GM23338 (cell line): ENCODE measurements around the gene UQCRC2. TPM values are rescaled to one million over a fixed set of nuclear protein-coding genes. Genes with fewer than 3 reads are reported as not detected.
"Not testable (repeated sequence)": the region's sequence is repeated elsewhere in the genome, so short reads cannot be mapped to it uniquely, and the experiment has no call there.

Experiments used
- ATAC-seq: fragments of 200-7000 bp; cut with Tn5 transposase; 3 replicates; pipeline ENCODE4 v1.9.1; 2020
- DNase-seq: peaks from one replicate; pipeline ENCODE4 v3.0.0-alpha.2; 2015; ENCODE audit warnings: low spot score
- H2AFZ ChIP-seq: fragments of 200-600 bp; sonication (generic); 2 replicates; pipeline ENCODE4 v1.8.0; 2016; ENCODE audit warnings: antibody characterized with exemption, mild to moderate bottlenecking, moderate library complexity
- H3F3A ChIP-seq: fragments of 200-600 bp; sonication (generic); replicated peaks from 2 replicates; pipeline ENCODE4 v1.8.0; 2017; ENCODE audit warnings: antibody characterized with exemption, mixed run types, low read depth
- H3K27ac ChIP-seq: fragments of 200-600 bp; sonication (generic); 2 replicates; pipeline ENCODE4 v1.6.1; 2016; ENCODE audit warnings: low read depth
- H3K27me3 ChIP-seq: fragments of 200-600 bp; sonication (generic); 2 replicates; pipeline ENCODE4 v1.8.0; 2016; ENCODE audit warnings: mild to moderate bottlenecking, mixed run types, moderate library complexity; ENCODE audit not compliant: insufficient read depth
- H3K36me3 ChIP-seq: fragments of 200-600 bp; sonication (generic); 2 replicates; pipeline ENCODE4 v1.8.0; 2016; ENCODE audit warnings: mild to moderate bottlenecking; ENCODE audit not compliant: insufficient read depth
- H3K4me1 ChIP-seq: fragments of 200-600 bp; sonication (generic); 2 replicates; pipeline ENCODE4 v1.8.0; 2016; ENCODE audit warnings: mild to moderate bottlenecking, moderate library complexity; ENCODE audit not compliant: insufficient read depth
- H3K4me2 ChIP-seq: fragments of 200-600 bp; sonication (generic); 2 replicates; pipeline ENCODE4 v1.7.1; 2017; ENCODE audit warnings: mixed run types
- H3K4me3 ChIP-seq: fragments of 200-600 bp; sonication (generic); 2 replicates; pipeline ENCODE4 v1.6.1; 2016; ENCODE audit warnings: mixed run types
- H3K79me2 ChIP-seq: fragments of 200-600 bp; sonication (generic); replicated peaks from 2 replicates; pipeline ENCODE4 v1.8.0; 2017; ENCODE audit warnings: mild to moderate bottlenecking; ENCODE audit not compliant: insufficient read depth
- H3K9me2 ChIP-seq: fragments of 200-600 bp; sonication (generic); 2 replicates; pipeline ENCODE4 v1.8.0; 2017; ENCODE audit not compliant: insufficient read depth
- H4K20me1 ChIP-seq: fragments of 200-600 bp; sonication (generic); replicated peaks from 2 replicates; pipeline ENCODE4 v1.8.0; 2017; ENCODE audit warnings: mild to moderate bottlenecking; ENCODE audit not compliant: insufficient read depth
- H3K27ac Mint-ChIP-seq: 2 replicates; pipeline ENCODE4 v1.8.0; 2020; ENCODE audit warnings: inconsistent platforms, mild to moderate bottlenecking, moderate library complexity, mixed read lengths
- H3K27me3 Mint-ChIP-seq: 3 replicates; pipeline ENCODE4 v1.8.0; 2022; ENCODE audit warnings: low read depth, mild to moderate bottlenecking, moderate library complexity, mixed read lengths, inconsistent platforms; ENCODE audit not compliant: insufficient read depth, poor library complexity
- H3K36me3 Mint-ChIP-seq: 3 replicates; pipeline ENCODE4 v1.8.0; 2021; ENCODE audit warnings: low read depth, mild to moderate bottlenecking, inconsistent platforms, moderate library complexity, mixed read lengths
- H3K4me1 Mint-ChIP-seq: 3 replicates; pipeline ENCODE4 v1.8.0; 2020; ENCODE audit warnings: mild to moderate bottlenecking, inconsistent platforms, mixed read lengths
- H3K4me3 Mint-ChIP-seq: 3 replicates; pipeline ENCODE4 v1.8.0; 2021; ENCODE audit warnings: moderate library complexity, mild to moderate bottlenecking, inconsistent platforms, mixed read lengths
- H3K9me3 Mint-ChIP-seq: 3 replicates; pipeline ENCODE4 v1.8.0; 2020; ENCODE audit warnings: moderate library complexity, mild to moderate bottlenecking, inconsistent platforms, mixed read lengths
- CREB1 ChIP-seq: fragments of 250-450 bp; sonication (Bioruptor Pico); IDR thresholded peaks from 2 replicates; pipeline ENCODE4 v1.5.0; 2020; ENCODE audit warnings: low read depth, mild to moderate bottlenecking, moderate library complexity
- EZH2 ChIP-seq: fragments of 200-600 bp; sonication (generic); IDR thresholded peaks from one replicate; pipeline ENCODE4 v1.8.0; 2017; ENCODE audit warnings: antibody characterized with exemption, mild to moderate bottlenecking, low read depth; ENCODE audit not compliant: unreplicated experiment
- EZH2phosphoT487 ChIP-seq: fragments of 200-600 bp; sonication (generic); IDR thresholded peaks from one replicate; pipeline ENCODE4 v1.8.1; 2018; ENCODE audit warnings: antibody characterized with exemption; ENCODE audit not compliant: unreplicated experiment
- POLR2AphosphoS5 ChIP-seq: IDR thresholded peaks from 2 replicates; pipeline ENCODE4 v1.6.1; 2016; ENCODE audit warnings: antibody characterized with exemption, low read depth
- long read RNA-seq: library from polyadenylated mRNA; unstranded; transcript quantifications from one replicate; pipeline ENCODE4 v2.0.0, GENCODE V29; 2020; ENCODE audit not compliant: unreplicated experiment
- polyA plus RNA-seq: library from polyadenylated mRNA; unstranded; fragments of >200 nt; fragmentation: Nextera tagmentation; extraction: Ambion mirVana; gene quantifications from 2 replicates; pipeline ENCODE4 v1.2.1, GENCODE V29; 2016
- total RNA-seq: library from RNA; depleted of rRNA; stranded (reverse); fragments of >200 nt; shearing (Covaris generic); gene quantifications from 2 replicates; pipeline ENCODE4 v1.2.3, GENCODE V29; 2014; rRNA removed

UQCRC2 gene
- total RNA-seq: 122 and 135 TPM in 2 replicates
- 78.2 and 88.0 TPM in 2 replicates for polyA plus RNA-seq
- long read RNA-seq, transcript UQCRC2-201 (14 exons, 2,615 nt): major isoform, 194 of 211 reads
- long read RNA-seq, partial matches to known transcripts: 5 of 211 reads
- long read RNA-seq, other reads (novel, unspliced or antisense): 10 of 211 reads

- H3K4me1 Mint-ChIP-seq: peaks cover 5% of the 10 kb centered on the region; the same call in 2 of the 3 replicates
- peak within 1 kb of the TSS; percentile 99 for H3K4me2 ChIP-seq
- H3K27ac ChIP-seq: peak within 1 kb of the TSS; percentile 94
- H3K9me3 Mint-ChIP-seq: no peaks in the 10 kb centered on the region
- H3K9me2 ChIP-seq: no peaks in the 10 kb centered on the region
- peak; percentile 95 for ATAC-seq
- peak; percentile 97 for DNase-seq
- H3K4me3 ChIP-seq: peak within 1 kb of the TSS; percentile 87
- peak within 1 kb of the TSS; percentile 100 for H3K27ac Mint-ChIP-seq
- peaks cover 59% of the 10 kb centered on the region for H3K79me2 ChIP-seq
- TF ChIP-seq CREB1 (CRISPR knock-in tag) (peak; percentile 80), EZH2phosphoT487 (no peak), POLR2AphosphoS5 (peak; percentile 68), EZH2 (no peak)
- H3K36me3 Mint-ChIP-seq: peaks cover 10% of the 10 kb centered on the region
- peaks cover 9% of the 10 kb centered on the region for H4K20me1 ChIP-seq
- H3K4me3 Mint-ChIP-seq: peak within 1 kb of the TSS; percentile 98
- H3K36me3 ChIP-seq: peaks cover 9% of the 10 kb centered on the region; the same call in 1 of the 2 replicates
- no peaks in the 10 kb centered on the region for H3K27me3 ChIP-seq
- H2AFZ ChIP-seq: peak within 1 kb of the TSS; percentile 86
- H3F3A ChIP-seq: no peaks in the 10 kb centered on the region
- H3K4me1 ChIP-seq: peaks cover 6% of the 10 kb centered on the region; the same call in 1 of the 2 replicates
- peaks cover 4% of the 10 kb centered on the region for H3K27me3 Mint-ChIP-seq
Observed at GRCh38 chr16:21952793-21953540, at the start of gene UQCRC2. TSS of gene UQCRC2 (plus strand) at chr16:21953361. CDS start at chr16:21953424, 63 bp downstream.

GRCh38 chr16:21932650-21933049 is 20.5 kb upstream of the UQCRC2 start:
- H4K20me1 ChIP-seq, DNase-seq, H3K4me1 Mint-ChIP-seq, H3K4me3 ChIP-seq, H3K79me2 ChIP-seq, H3K4me1 ChIP-seq, H3K27me3 Mint-ChIP-seq, H3K9me2 ChIP-seq, H3K27ac Mint-ChIP-seq, H3K27ac ChIP-seq, H3K27me3 ChIP-seq, H3K4me3 Mint-ChIP-seq, H2AFZ ChIP-seq, H3K4me2 ChIP-seq, H3F3A ChIP-seq, H3K36me3 ChIP-seq, H3K9me3 Mint-ChIP-seq, ATAC-seq, H3K36me3 Mint-ChIP-seq: not testable (repeated sequence)

GRCh38 chr16:21933316-21933715 is 19.8 kb upstream of the UQCRC2 start:
- H3K4me3 ChIP-seq, H3K27ac ChIP-seq, H3K27ac Mint-ChIP-seq: not testable (repeated sequence)

GRCh38 chr16:21933790-21934189 is 19.4 kb upstream of the UQCRC2 start:
- H3K9me2 ChIP-seq, H3K27ac ChIP-seq, H3K36me3 ChIP-seq, H3K4me1 ChIP-seq, H3K36me3 Mint-ChIP-seq, H3K9me3 Mint-ChIP-seq, H3K4me2 ChIP-seq, ATAC-seq, H3K4me3 ChIP-seq, H3K27ac Mint-ChIP-seq, H3K4me1 Mint-ChIP-seq, H4K20me1 ChIP-seq, H3K27me3 Mint-ChIP-seq, H3K79me2 ChIP-seq, H2AFZ ChIP-seq, H3F3A ChIP-seq, DNase-seq, H3K4me3 Mint-ChIP-seq, H3K27me3 ChIP-seq: not testable (repeated sequence)

More at GRCh38 chr16:21933316-21933715, 19.8 kb upstream of the UQCRC2 start:
- not testable (repeated sequence) for H3K36me3 Mint-ChIP-seq, H3K4me1 ChIP-seq, H3K36me3 ChIP-seq, H4K20me1 ChIP-seq, H3K4me2 ChIP-seq, H2AFZ ChIP-seq, H3K4me1 Mint-ChIP-seq, H3K79me2 ChIP-seq, H3K4me3 Mint-ChIP-seq, H3K27me3 ChIP-seq, H3F3A ChIP-seq, H3K27me3 Mint-ChIP-seq, ATAC-seq, H3K9me3 Mint-ChIP-seq, H3K9me2 ChIP-seq, DNase-seq

GRCh38 chr16:21936216-21936615 is 16.9 kb upstream of the UQCRC2 start:
- not testable (repeated sequence) for H3K4me1 ChIP-seq, H3K9me2 ChIP-seq, H3K27me3 ChIP-seq, DNase-seq, H3K36me3 Mint-ChIP-seq, H3K4me2 ChIP-seq, H3K27me3 Mint-ChIP-seq, H2AFZ ChIP-seq, H4K20me1 ChIP-seq, H3K4me3 ChIP-seq, H3K36me3 ChIP-seq, H3K27ac ChIP-seq, H3K27ac Mint-ChIP-seq, H3K79me2 ChIP-seq, H3K4me1 Mint-ChIP-seq, H3K4me3 Mint-ChIP-seq, H3F3A ChIP-seq, H3K9me3 Mint-ChIP-seq, ATAC-seq
